HG03442 (cell line): ENCODE measurements around the gene FOXO6.

Experiments used
- ATAC-seq: cut with Tn5 transposase; IDR thresholded peaks from one replicate; pipeline ENCODE4 v1.9.1; 2021; ENCODE audit warnings: mild to moderate bottlenecking, moderate library complexity; ENCODE audit not compliant: unreplicated experiment

Gene FOXO6

GRCh38 chr1:41349361-41350054 lies 11.7 kb upstream of the FOXO6 start:
- ATAC-seq = no peak

GRCh38 chr1:41350055-41350378 lies 11.2 kb upstream of the FOXO6 start:
- no peak for ATAC-seq

- ATAC-seq = no peak
These were observed 9.7 kb upstream of the FOXO6 start for GRCh38 chr1:41351262-41352151.

GRCh38 chr1:41353744-41354143 lies 7.5 kb upstream of the FOXO6 start:
- ATAC-seq = peak; percentile 85

- no peak for ATAC-seq
These were observed 6.3 kb upstream of the FOXO6 start for GRCh38 chr1:41354956-41355355.

GRCh38 chr1:41355356-41355755 lies 5.9 kb upstream of the FOXO6 start:
- no peak for ATAC-seq

GRCh38 chr1:41355761-41356160 lies 5.5 kb upstream of the FOXO6 start:
- no peak for ATAC-seq

- no peak for ATAC-seq
These were observed 4.5 kb upstream of the FOXO6 start for GRCh38 chr1:41356752-41357151.

- no peak for ATAC-seq
These were observed 3.7 kb upstream of the FOXO6 start for GRCh38 chr1:41357451-41358101.

- no peak for ATAC-seq
These were observed 2.9 kb upstream of the FOXO6 start for GRCh38 chr1:41358131-41359021.

- no peak for ATAC-seq
These were observed 1.8 kb upstream of the FOXO6 start for GRCh38 chr1:41359211-41360073.

- ATAC-seq = no peak
These were observed 1.0 kb upstream of the FOXO6 start for GRCh38 chr1:41360074-41360785.

GRCh38 chr1:41361495-41362356 lies 492 bp downstream of the FOXO6 start:
- ATAC-seq = peak; percentile 18

GRCh38 chr1:41362357-41362721 lies 1.1 kb downstream of the FOXO6 start:
- no peak for ATAC-seq

GRCh38 chr1:41362749-41363590 lies 1.7 kb downstream of the FOXO6 start:
- ATAC-seq = no peak

- no peak for ATAC-seq
These were observed 2.5 kb downstream of the FOXO6 start for GRCh38 chr1:41363591-41364320.
